AG04450 (cell line): ENCODE data around the gene PARD6B. TPM values are rescaled to one million over a fixed set of nuclear protein-coding genes. Genes with fewer than 3 reads are reported as not detected.

Experiments
- CTCF ChIA-PET: fragments of 300-600, 350-600 bp; formaldehyde crosslinking; extraction: SDS; loops from one replicate; lab custom pipeline; 2022; ENCODE audit warnings: antibody characterized with exemption, inconsistent platforms; lab: Charles Lee
- POLR2A ChIA-PET: fragments of 350-600 bp; formaldehyde crosslinking; extraction: SDS; loops from one replicate; lab custom pipeline; 2021; ENCODE audit warnings: antibody characterized with exemption, inconsistent platforms; lab: Yijun Ruan, JAX
- DNase-seq: peaks from one replicate; pipeline ENCODE4 v3.0.0-alpha.2; 2011; ENCODE audit warnings: low read depth, low spot score
- H3K27ac ChIP-seq: one replicate; pipeline ENCODE4 v1.5.1; 2012; ENCODE audit warnings: low read depth, low read length, control low read depth
- H3K27me3 ChIP-seq: one replicate; pipeline ENCODE4 v1.6.0; 2012; ENCODE audit warnings: low read length; ENCODE audit not compliant: control insufficient read depth, insufficient read depth
- H3K4me3 ChIP-seq: 2 replicates; pipeline ENCODE4 v1.5.1; 2011; ENCODE audit warnings: mild to moderate bottlenecking, low read depth, low read length, control low read depth
- H3K9me3 ChIP-seq: 2 replicates; pipeline ENCODE4 v1.5.1; 2012; ENCODE audit warnings: low read length; ENCODE audit not compliant: control insufficient read depth, insufficient read depth
- CTCF ChIP-seq: IDR thresholded peaks from 2 replicates; pipeline ENCODE4 v1.5.1; 2011; ENCODE audit warnings: low read depth, low read length, control low read depth, inconsistent platforms
- polyA plus RNA-seq: library from polyadenylated mRNA; depleted of rRNA; stranded (reverse); fragments of >200 nt; gene quantifications from 2 replicates; pipeline ENCODE4 v1.2.3, GENCODE V29; 2011

PARD6B gene
- polyA plus RNA-seq, 1 experiment: 0.71 TPM

- no peak for DNase-seq
- Histone ChIP-seq H3K9me3 (no peaks in the 10 kb centered on the region), H3K27ac (no peak overlapping the region), H3K27me3 (no peaks in the 10 kb centered on the region), H3K4me3 (no peak overlapping the region)
- ChIA-PET POLR2A (no interaction called here), CTCF (interaction anchor here (0.6 to 1.9 kb wide), 3 partner anchors 107 to 119 kb away, joined by 4 to 6 read pairs (median 4); no protein-coding TSS in a partner anchor)
- TF ChIP-seq CTCF: no peak
Measured at GRCh38 chr20:50754420-50754819, 23.0 kb downstream of the PARD6B start.

- no peak for TF ChIP-seq CTCF
- DNase-seq: no peak
- ChIA-PET CTCF (interaction anchor here (0.6 to 1.9 kb wide), 4 partner anchors 9 to 120 kb away, joined by 4 to 8 read pairs (median 5); no protein-coding TSS in a partner anchor), POLR2A (no interaction called here)
- Histone ChIP-seq H3K9me3 (no peaks in the 10 kb centered on the region), H3K27ac (no peak overlapping the region), H3K27me3 (no peaks in the 10 kb centered on the region), H3K4me3 (no peak overlapping the region)
Measured at GRCh38 chr20:50756447-50756846, 25.1 kb downstream of the PARD6B start.

- H3K9me3 ChIP-seq: no peaks in the 10 kb centered on the region
- DNase-seq: no peak
- H3K4me3 ChIP-seq: no peak overlapping the region
- POLR2A ChIA-PET: no interaction called here
- no peaks in the 10 kb centered on the region for H3K27me3 ChIP-seq
- no peak overlapping the region for H3K27ac ChIP-seq
- CTCF ChIA-PET: interaction anchor here (0.9 to 1.1 kb wide), 2 partner anchors 9 to 170 kb away, joined by 3 read pairs; no protein-coding TSS in a partner anchor
- no peak for TF ChIP-seq CTCF
Measured at GRCh38 chr20:50758469-50758868, 27.1 kb downstream of the PARD6B start.

GRCh38 chr20:50758992-50759391, 27.6 kb downstream of the PARD6B start:
- no peak for TF ChIP-seq CTCF
- ChIA-PET POLR2A (no interaction called here), CTCF (interaction anchor here (2.0 kb wide), 1 partner anchor 10 kb away, joined by 12 read pairs; no protein-coding TSS in a partner anchor)
- Histone ChIP-seq H3K27ac (no peak overlapping the region), H3K9me3 (no peaks in the 10 kb centered on the region), H3K4me3 (no peak overlapping the region), H3K27me3 (no peaks in the 10 kb centered on the region)
- no peak for DNase-seq

- H3K9me3 ChIP-seq: no peaks in the 10 kb centered on the region
- no peaks in the 10 kb centered on the region for H3K27me3 ChIP-seq
- POLR2A ChIA-PET: no interaction called here
- no peak for DNase-seq
- CTCF ChIA-PET: interaction anchor here (2.0 kb wide), 1 partner anchor 10 kb away, joined by 12 read pairs; no protein-coding TSS in a partner anchor
- no peak overlapping the region for H3K4me3 ChIP-seq
- H3K27ac ChIP-seq: no peak overlapping the region
- no peak for TF ChIP-seq CTCF
Measured at GRCh38 chr20:50759678-50760077, 28.3 kb downstream of the PARD6B start.
